Iris pigment epithelial cell (primary cell): ENCODE data around the gene MYH9.
A peak's percentile ranks its signal among the peaks of the same experiment; 100 is the strongest.

ENCODE experiments used
- DNase-seq: peaks from one replicate; pipeline ENCODE4 v3.0.0-alpha.2; 2011; ENCODE audit warnings: low read depth

The MYH9 gene

GRCh38 chr22:36386351-36386899 is 1.3 kb downstream of the MYH9 start:
- DNase-seq, result peak; percentile 61

- no peak for DNase-seq
Measured at GRCh38 chr22:36385491-36386350, 2.0 kb downstream of the MYH9 start.

- DNase-seq, result no peak
Measured at GRCh38 chr22:36384766-36385481, 2.8 kb downstream of the MYH9 start.

GRCh38 chr22:36383110-36383581 is 4.6 kb downstream of the MYH9 start:
- DNase-seq, result peak; percentile 94

- no peak for DNase-seq
Measured at GRCh38 chr22:36381513-36382128, 6.1 kb downstream of the MYH9 start.

- no peak for DNase-seq
Measured at GRCh38 chr22:36379593-36380361, 8.0 kb downstream of the MYH9 start.

- no peak for DNase-seq
Measured at GRCh38 chr22:36378869-36379217, 8.9 kb downstream of the MYH9 start.

- no peak for DNase-seq
Measured at GRCh38 chr22:36378080-36378868, 9.5 kb downstream of the MYH9 start.

- no peak for DNase-seq
Measured at GRCh38 chr22:36377022-36377631, 10.6 kb downstream of the MYH9 start.

GRCh38 chr22:36376265-36376664 is 11.5 kb downstream of the MYH9 start:
- no peak for DNase-seq

- no peak for DNase-seq
Measured at GRCh38 chr22:36375071-36375980, 12.4 kb downstream of the MYH9 start.

GRCh38 chr22:36374603-36375024 is 13.2 kb downstream of the MYH9 start:
- DNase-seq, result no peak

- DNase-seq, result no peak
Measured at GRCh38 chr22:36373258-36373579, 14.5 kb downstream of the MYH9 start.

GRCh38 chr22:36371920-36372319 is 15.8 kb downstream of the MYH9 start:
- DNase-seq, result no peak

- DNase-seq, result no peak
Measured at GRCh38 chr22:36369922-36370791, 17.6 kb downstream of the MYH9 start.

- DNase-seq, result no peak
Measured at GRCh38 chr22:36369004-36369921, 18.5 kb downstream of the MYH9 start.

- peak; percentile 87 for DNase-seq
Measured at GRCh38 chr22:36368359-36368983, 19.3 kb downstream of the MYH9 start.
